ENCODE results near the gene APPL2. TPM values are rescaled to one million over a fixed set of nuclear protein-coding genes. Genes with fewer than 3 reads are reported as not detected.
A peak's percentile ranks its signal among the peaks of the same experiment; 100 is the strongest.

Gene APPL2
- total RNA-seq, 1 experiment from 2014 or later = 16.1 TPM

- TF ChIP-seq SP1 (CRISPR knock-in tag; conservative IDR thresholded peaks at IDR 0.05) (0 out of 2 replicates have a peak, but pooled peaks have one; percentile 45), E2F5 (CRISPR knock-in tag; IDR thresholded peaks at IDR 0.05) (no peak), ZNF396 (CRISPR knock-in tag; IDR thresholded peaks at IDR 0.05; ENCODE audit: borderline replicate concordance) (no peak), ZNF219 (CRISPR knock-in tag; IDR thresholded peaks at IDR 0.05; ENCODE audit: borderline replicate concordance) (peak; percentile 35; the same call in 1 of the 2 replicates), CREM (CRISPR knock-in tag; IDR thresholded peaks at IDR 0.05) (peak; percentile 40; the same call in 1 of the 2 replicates), ETV6 (CRISPR knock-in tag; IDR thresholded peaks at IDR 0.05) (peak; percentile 56; the same call in 1 of the 2 replicates), EMX1 (CRISPR knock-in tag; IDR thresholded peaks at IDR 0.05) (0 out of 2 replicates have a peak, but pooled peaks have one; percentile 30), ZNF425 (CRISPR knock-in tag; conservative IDR thresholded peaks at IDR 0.05) (no peak), PRRX2 (CRISPR knock-in tag; IDR thresholded peaks at IDR 0.05) (no peak; the same call in 1 of the 2 replicates), RELA (CRISPR knock-in tag; IDR thresholded peaks at IDR 0.05; ENCODE audit: borderline replicate concordance) (0 out of 2 replicates have a peak, but pooled peaks have one; percentile 46), TEAD4 (CRISPR knock-in tag; IDR thresholded peaks at IDR 0.05) (no peak), CBFB (CRISPR knock-in tag; IDR thresholded peaks at IDR 0.05; ENCODE audit: low read depth) (no peak), KAT7 (CRISPR knock-in tag; IDR thresholded peaks at IDR 0.05; ENCODE audit: borderline replicate concordance) (peak; percentile 85; the same call in 1 of the 2 replicates), USF2 (CRISPR knock-in tag; IDR thresholded peaks at IDR 0.05) (no peak), IRF2 (CRISPR knock-in tag; IDR thresholded peaks at IDR 0.05; ENCODE audit: borderline replicate concordance, low read depth) (no peak), ZNF416 (CRISPR knock-in tag; IDR thresholded peaks at IDR 0.05) (no peak), FOXK1 (CRISPR knock-in tag; IDR thresholded peaks at IDR 0.05) (peak; percentile 92), PREB (CRISPR knock-in tag; IDR thresholded peaks at IDR 0.05; ENCODE audit: borderline replicate concordance) (no peak), ATF3 (CRISPR knock-in tag; conservative IDR thresholded peaks at IDR 0.05) (no peak), CREB1 (CRISPR knock-in tag; IDR thresholded peaks at IDR 0.05) (no peak), TEAD1 (CRISPR knock-in tag; IDR thresholded peaks at IDR 0.05) (peak; percentile 22; the same call in 1 of the 2 replicates), JAZF1 (CRISPR knock-in tag; IDR thresholded peaks at IDR 0.05) (no peak), MXD4 (CRISPR knock-in tag; IDR thresholded peaks at IDR 0.05; ENCODE audit: borderline replicate concordance) (no peak), ZNF423 (CRISPR knock-in tag; IDR thresholded peaks at IDR 0.05) (0 out of 2 replicates have a peak, but pooled peaks have one; percentile 43), ZNF281 (CRISPR knock-in tag; IDR thresholded peaks at IDR 0.05) (0 out of 2 replicates have a peak, but pooled peaks have one; percentile 19), SMAD4 (CRISPR knock-in tag; IDR thresholded peaks at IDR 0.05) (no peak), ZBTB43 (CRISPR knock-in tag; IDR thresholded peaks at IDR 0.05) (no peak), MAX (CRISPR knock-in tag; IDR thresholded peaks at IDR 0.05) (0 out of 2 replicates have a peak, but pooled peaks have one; percentile 49), NFE2L1 (CRISPR knock-in tag; IDR thresholded peaks at IDR 0.05) (no peak), GRHL2 (CRISPR knock-in tag; IDR thresholded peaks at IDR 0.05; ENCODE audit: insufficient replicate concordance, severe bottlenecking) (no peak)
Measured at GRCh38 chr12:105235732-105236476, at the start of gene APPL2 (continued).
